Subcutaneous adipose tissue (tissue), 4 donors: ENCODE results near the gene SPIRE1. TPM values are rescaled to one million over a fixed set of nuclear protein-coding genes. Genes with fewer than 3 reads are reported as not detected.

Experiments used
- total RNA-seq, 4 donors: library from RNA; depleted of rRNA; stranded (reverse); fragments of >200 nt; gene quantifications; one replicate each; pipeline ENCODE4 v1.1.0, GENCODE V29; 2016
- TF ChIP-seq, protein P1 (sequence below): fragments of 450-650 bp; IDR thresholded peaks from one replicate; pipeline ENCODE4 v1.5.1; 2016; ENCODE audit warnings: low read depth, mild to moderate bottlenecking, control low read depth, antibody characterized with exemption, moderate library complexity

The SPIRE1 gene
- total RNA-seq, 4 donors from 2014 or later, result 25.3 to 32.8 (median 27.9) TPM

DNA sequence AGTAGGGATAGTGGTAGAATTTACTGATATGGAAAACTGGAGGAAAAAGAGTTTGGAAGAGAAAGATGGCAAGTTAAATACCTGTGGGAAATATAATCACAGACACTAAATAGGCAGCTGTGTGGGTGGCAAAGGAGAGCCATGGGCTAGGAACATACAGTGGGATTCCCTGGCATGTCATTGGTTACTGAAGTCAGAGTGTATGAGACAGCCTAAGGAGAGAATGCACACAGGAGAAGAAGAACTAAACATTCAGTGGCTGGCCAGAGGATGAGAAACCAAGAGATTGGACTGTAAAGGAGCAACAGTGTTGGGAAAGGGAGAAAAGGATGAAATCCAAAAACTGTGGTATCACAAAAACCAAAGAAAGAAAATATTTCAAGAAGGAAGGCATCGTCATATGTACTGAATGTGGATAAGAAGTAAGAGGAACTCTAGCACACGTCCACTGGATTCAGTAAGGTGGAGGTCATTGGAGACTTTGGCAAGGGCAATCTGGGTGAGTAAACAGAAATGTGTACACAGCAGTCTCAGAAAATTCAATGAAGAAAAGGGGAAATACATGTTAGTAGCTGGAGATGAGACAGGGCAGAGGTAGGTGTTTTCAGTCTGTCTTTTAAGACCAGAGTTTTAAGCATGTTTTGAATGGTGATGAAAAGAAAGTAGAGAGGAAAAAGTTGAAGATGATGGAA lies 83.3 kb downstream of the SPIRE1 start:
- TF ChIP-seq, protein P1, sequence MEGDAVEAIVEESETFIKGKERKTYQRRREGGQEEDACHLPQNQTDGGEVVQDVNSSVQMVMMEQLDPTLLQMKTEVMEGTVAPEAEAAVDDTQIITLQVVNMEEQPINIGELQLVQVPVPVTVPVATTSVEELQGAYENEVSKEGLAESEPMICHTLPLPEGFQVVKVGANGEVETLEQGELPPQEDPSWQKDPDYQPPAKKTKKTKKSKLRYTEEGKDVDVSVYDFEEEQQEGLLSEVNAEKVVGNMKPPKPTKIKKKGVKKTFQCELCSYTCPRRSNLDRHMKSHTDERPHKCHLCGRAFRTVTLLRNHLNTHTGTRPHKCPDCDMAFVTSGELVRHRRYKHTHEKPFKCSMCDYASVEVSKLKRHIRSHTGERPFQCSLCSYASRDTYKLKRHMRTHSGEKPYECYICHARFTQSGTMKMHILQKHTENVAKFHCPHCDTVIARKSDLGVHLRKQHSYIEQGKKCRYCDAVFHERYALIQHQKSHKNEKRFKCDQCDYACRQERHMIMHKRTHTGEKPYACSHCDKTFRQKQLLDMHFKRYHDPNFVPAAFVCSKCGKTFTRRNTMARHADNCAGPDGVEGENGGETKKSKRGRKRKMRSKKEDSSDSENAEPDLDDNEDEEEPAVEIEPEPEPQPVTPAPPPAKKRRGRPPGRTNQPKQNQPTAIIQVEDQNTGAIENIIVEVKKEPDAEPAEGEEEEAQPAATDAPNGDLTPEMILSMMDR, result no peak

DNA sequence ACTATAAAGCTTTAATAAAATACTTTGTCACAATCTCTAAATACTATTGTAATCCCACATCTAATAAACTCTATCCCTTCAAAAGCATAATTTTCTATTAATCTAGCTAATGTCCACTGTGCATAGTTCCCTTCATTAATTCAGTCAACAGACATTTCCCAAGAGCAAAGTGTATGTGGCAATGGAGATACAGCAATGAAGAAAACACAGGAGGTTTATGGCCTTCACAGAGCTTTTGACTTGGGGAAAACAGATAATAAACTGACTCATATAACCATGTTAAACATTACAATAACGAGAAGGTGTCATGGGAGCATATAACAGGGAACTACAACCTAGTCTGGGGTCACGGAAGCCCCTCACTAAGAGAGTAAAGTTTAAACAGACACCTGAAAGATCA lies 86.3 kb downstream of the SPIRE1 start:
- TF ChIP-seq, protein P1, result no peak

DNA sequence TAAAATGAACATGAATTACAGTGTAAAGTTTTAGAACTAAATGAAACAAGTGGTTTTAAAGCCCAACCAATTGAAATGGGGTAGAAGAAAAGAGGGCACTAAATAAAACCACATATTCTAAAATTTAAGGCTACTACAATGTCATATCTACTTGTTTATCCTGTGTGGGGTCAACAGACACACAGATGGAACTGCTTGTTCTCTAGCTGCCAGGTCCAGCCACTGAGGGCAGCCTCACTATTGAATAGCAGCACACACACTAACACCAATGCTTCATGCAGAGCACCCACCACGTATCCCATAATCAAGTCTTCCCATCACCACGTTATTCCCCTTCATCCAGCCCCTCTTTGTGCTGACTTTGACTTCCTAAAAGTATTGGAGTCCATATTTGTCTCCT lies 88.1 kb downstream of the SPIRE1 start:
- TF ChIP-seq, protein P1, result no peak

DNA sequence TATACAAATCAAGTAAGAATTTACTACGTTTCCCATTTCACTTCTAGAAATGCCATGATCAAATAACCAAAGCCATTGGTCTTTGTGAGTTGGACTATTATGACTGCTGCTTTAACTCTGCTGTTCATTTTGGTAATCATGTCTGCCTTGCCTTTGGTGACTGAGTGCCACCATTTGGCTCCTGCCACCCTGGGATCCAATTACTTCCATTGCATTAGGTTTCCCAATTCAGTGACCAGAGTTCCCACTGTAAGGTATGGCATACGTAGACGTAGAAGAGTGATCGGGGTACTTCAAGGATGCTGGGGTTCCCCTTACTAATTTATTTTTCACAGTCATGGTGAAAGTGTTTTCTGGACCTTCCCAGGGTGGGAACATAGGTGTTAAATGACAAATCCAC lies 90.1 kb downstream of the SPIRE1 start:
- TF ChIP-seq, protein P1, result no peak

DNA sequence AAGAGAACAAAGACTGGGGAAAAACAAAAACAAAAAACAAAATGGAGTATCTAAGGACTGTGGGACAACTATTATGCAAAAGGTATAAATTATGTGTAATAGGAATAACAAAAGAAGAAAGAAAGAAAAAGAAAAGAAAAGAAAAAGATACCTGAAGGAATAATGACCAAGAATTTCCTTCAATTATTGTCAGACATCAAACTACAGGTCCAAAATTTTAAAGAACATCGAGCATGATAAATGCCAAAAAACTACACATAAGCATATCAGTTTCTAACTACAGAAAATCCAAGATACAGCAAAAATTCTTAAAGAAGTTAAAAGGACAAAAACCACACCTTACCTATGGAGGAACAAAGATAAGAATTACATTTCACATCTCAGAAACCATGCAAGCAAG lies 93.0 kb downstream of the SPIRE1 start:
- TF ChIP-seq, protein P1, result no peak

DNA sequence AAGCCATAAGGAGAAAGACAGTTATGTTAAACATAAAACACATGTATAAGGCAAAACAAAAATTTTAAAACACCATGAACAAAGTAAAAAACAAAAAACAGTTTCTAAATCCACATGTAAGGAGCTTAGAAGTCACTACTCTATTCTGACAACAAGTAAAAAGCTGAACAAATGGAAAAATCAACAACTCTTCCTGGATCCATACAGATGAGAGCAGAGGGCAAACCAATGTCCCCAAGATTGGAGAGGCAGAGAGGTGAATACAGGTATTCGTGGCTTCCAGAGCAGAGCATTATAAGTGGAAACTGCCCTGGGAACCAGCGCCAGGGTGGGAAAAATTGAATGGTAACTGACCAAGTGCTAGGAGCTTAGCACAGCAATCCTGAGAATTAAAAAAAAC lies 93.5 kb downstream of the SPIRE1 start:
- TF ChIP-seq, protein P1, result no peak

DNA sequence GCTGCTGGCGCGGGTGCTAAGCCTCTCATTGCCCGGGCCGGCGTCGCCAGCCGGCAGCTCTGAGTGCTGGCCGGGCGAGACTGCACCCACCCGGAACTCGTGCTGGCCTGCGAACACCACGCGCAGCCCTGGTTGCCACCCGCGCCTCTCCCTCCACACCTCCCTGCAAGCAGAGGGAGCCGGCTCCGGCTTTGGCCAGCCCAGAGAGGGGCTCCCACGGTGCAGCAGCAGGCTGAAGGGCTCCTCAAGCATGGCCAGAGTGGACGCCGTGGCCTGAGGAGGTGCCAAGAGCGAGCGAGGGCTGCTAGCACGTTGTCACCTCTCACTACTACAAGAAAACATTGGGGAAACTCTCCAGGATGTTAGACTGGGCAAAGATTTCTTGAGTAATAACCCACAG lies 98.6 kb downstream of the SPIRE1 start:
- TF ChIP-seq, protein P1, result no peak
